Lower leg skin (tissue), 3 donors: Measurements from ENCODE around the gene ST7.

Experiments
- CTCF ChIP-seq, 3 donors: fragments of 450-650 bp; IDR thresholded peaks; one replicate each; pipeline ENCODE4 v1.5.1; 2016; ENCODE audit warnings: antibody characterized with exemption in 3 of 3, mild to moderate bottlenecking in 3 of 3, moderate library complexity in 2 of 3
- POLR2A ChIP-seq, 2 donors: fragments of 450-650 bp; IDR thresholded peaks; one replicate each; pipeline ENCODE4 v1.6.1; 2016 to 2017; ENCODE audit warnings: antibody characterized with exemption in 2 of 2, mild to moderate bottlenecking in 1 of 2, moderate library complexity in 1 of 2

- TF ChIP-seq POLR2A (IDR thresholded peaks at IDR 0.05) (no peak), CTCF (IDR thresholded peaks at IDR 0.05) (no peak)
Measured at GRCh38 chr7:117069379-117069778, 116.1 kb downstream of the ST7 start.
